OCI-LY7 (cell line): ENCODE measurements around the gene PSMA2. TPM values are rescaled to one million over a fixed set of nuclear protein-coding genes. Genes with fewer than 3 reads are reported as not detected.

Source experiments
- BruUV-seq: library from RNA; stranded (reverse); fragments of 400-500 nt; replicated peaks from 2 replicates; lab custom pipeline; 2021; lab: Mats Ljungman, UMichigan
- CTCF ChIA-PET: fragments of 300-600 bp; sonication (Branson Sonifier 250); formaldehyde crosslinking; loops from one replicate; lab custom pipeline; 2022; ENCODE audit warnings: antibody characterized with exemption; ENCODE audit not compliant: unreplicated experiment; lab: Charles Lee
- POLR2A ChIA-PET: fragments of 300-600 bp; sonication (Branson Sonifier 250); formaldehyde crosslinking; loops from one replicate; lab custom pipeline; 2022; ENCODE audit warnings: antibody characterized with exemption; lab: Charles Lee
- DNase-seq: peaks from one replicate; pipeline ENCODE4 v3.0.0-alpha.2; 2015; ENCODE audit warnings: low spot score
- H2AFZ ChIP-seq: fragments of 200-600 bp; sonication (generic), shearing (Covaris generic); 2 replicates; pipeline ENCODE4 v1.6.1; 2014; ENCODE audit warnings: mild to moderate bottlenecking, antibody characterized with exemption, low read length, moderate library complexity
- H3K27ac ChIP-seq: fragments of 200-600 bp; sonication (generic); 2 replicates; pipeline ENCODE4 v1.5.1; 2014; ENCODE audit warnings: mixed run types, low read depth, mild to moderate bottlenecking, moderate library complexity, low read length, inconsistent platforms; ENCODE audit not compliant: poor library complexity, severe bottlenecking
- H3K36me3 ChIP-seq: fragments of 200-600 bp; sonication (generic); 2 replicates; pipeline ENCODE4 v1.6.1; 2014; ENCODE audit warnings: mild to moderate bottlenecking, antibody characterized with exemption, low read length, moderate library complexity, mixed read lengths; ENCODE audit not compliant: insufficient read depth
- H3K4me1 ChIP-seq: fragments of 200-600 bp; sonication (generic); 2 replicates; pipeline ENCODE4 v1.5.1; 2014; ENCODE audit warnings: mild to moderate bottlenecking, low read length; ENCODE audit not compliant: insufficient read depth, poor library complexity, severe bottlenecking
- H3K4me2 ChIP-seq: fragments of 200-600 bp; sonication (generic); 2 replicates; pipeline ENCODE4 v1.6.1; 2014; ENCODE audit warnings: mild to moderate bottlenecking, low read length
- H3K4me3 ChIP-seq: fragments of 200-600 bp; sonication (generic); 2 replicates; pipeline ENCODE4 v1.5.1; 2014; ENCODE audit warnings: mild to moderate bottlenecking, low read depth, low read length; ENCODE audit not compliant: poor library complexity, severe bottlenecking
- H3K79me2 ChIP-seq: fragments of 200-600 bp; sonication (generic); 2 replicates; pipeline ENCODE4 v1.6.1; 2016; ENCODE audit warnings: low read depth, mild to moderate bottlenecking, low read length, moderate library complexity, mixed read lengths; ENCODE audit not compliant: insufficient read depth
- H3K9me2 ChIP-seq: fragments of 200-600 bp; sonication (generic); 2 replicates; pipeline ENCODE4 v1.6.1; 2016; ENCODE audit warnings: mild to moderate bottlenecking, low read length, mixed read lengths; ENCODE audit not compliant: insufficient read depth
- H3K9me3 ChIP-seq: fragments of 200-600 bp; sonication (generic); 2 replicates; pipeline ENCODE4 v1.6.1; 2014; ENCODE audit warnings: mild to moderate bottlenecking, mixed run types, low read length, mixed read lengths
- H4K20me1 ChIP-seq: fragments of 200-600 bp; sonication (generic); 2 replicates; pipeline ENCODE4 v1.6.1; 2014; ENCODE audit warnings: mild to moderate bottlenecking, antibody characterized with exemption, low read length, moderate library complexity, mixed read lengths; ENCODE audit not compliant: insufficient read depth
- CTCF ChIP-seq: fragments of 200-600 bp; sonication (generic); conservative IDR thresholded peaks from 2 replicates; pipeline ENCODE4 v1.5.1; 2014; ENCODE audit warnings: mild to moderate bottlenecking, antibody characterized with exemption, low read length, moderate library complexity, mixed read lengths
- EZH2phosphoT487 ChIP-seq: fragments of 200-600 bp; sonication (generic); IDR thresholded peaks from 2 replicates; pipeline ENCODE4 v1.6.1; 2018; ENCODE audit warnings: low read depth, borderline replicate concordance, mild to moderate bottlenecking, mixed run types, antibody characterized with exemption, low read length, moderate library complexity, mixed read lengths
- intact Hi-C: fragments of 100-400 bp; cut with micrococcal nuclease; formaldehyde crosslinking; loops from one replicate; pipeline ENCODE4 v1.10.0; 2022; ENCODE audit not compliant: unreplicated experiment
- total RNA-seq, 2 experiments: library from RNA; depleted of rRNA in 1 of 2; stranded (reverse); fragments of >200 nt in 1 of 2; shearing (Covaris generic) in 1 of 2; gene quantifications; 2 replicates each; pipeline ENCODE4 v1.2.3, GENCODE V29; 2014 to 2022

Gene PSMA2
- total RNA-seq, 2 experiments from 2014 or later, result 45.7 to 145 TPM

- Histone ChIP-seq H3K9me2 (no peaks in the 10 kb centered on the region), H3K4me2 (no peak overlapping the region), H3K4me1 (peaks cover 35% of the 10 kb centered on the region), H4K20me1 (peaks cover 27% of the 10 kb centered on the region), H3K79me2 (peaks cover 50% of the 10 kb centered on the region), H3K27ac (no peak overlapping the region), H3K36me3 (peaks cover 99% of the 10 kb centered on the region), H3K9me3 (no peaks in the 10 kb centered on the region), H3K4me3 (no peak overlapping the region), H2AFZ (no peak overlapping the region)
- no TSS peak for BruUV-seq
- no peak for DNase-seq
- ChIA-PET POLR2A (interaction anchor here (0.6 to 1.4 kb wide), 5 partner anchors 12 to 1078 kb away, joined by 3 to 8 read pairs (median 5); partner anchors contain the start of gene C7orf25), CTCF (no interaction called here)
- TF ChIP-seq CTCF (no peak), EZH2phosphoT487 (no peak)
- intact Hi-C loops, result no loop called here
Measured at GRCh38 chr7:42924223-42924838, 7.6 kb downstream of the PSMA2 start.

- Histone ChIP-seq H3K79me2 (peaks cover 29% of the 10 kb centered on the region), H2AFZ (no peak overlapping the region), H3K9me2 (no peaks in the 10 kb centered on the region), H3K4me2 (no peak overlapping the region), H3K4me1 (peaks cover 16% of the 10 kb centered on the region), H4K20me1 (0 out of 2 replicates have a peak, but pooled peaks cover 10% of the 10 kb centered on the region), H3K4me3 (no peak overlapping the region), H3K27ac (no peak overlapping the region), H3K9me3 (no peaks in the 10 kb centered on the region), H3K36me3 (peaks cover 97% of the 10 kb centered on the region)
- DNase-seq, result no peak
- ChIA-PET POLR2A (interaction anchor here (0.6 to 2.1 kb wide), 5 partner anchors 8 to 723 kb away, joined by 3 to 9 read pairs (median 4); partner anchors contain the start of genes C7orf25, MRPL32 and PSMA2), CTCF (no interaction called here)
- TF ChIP-seq CTCF (no peak), EZH2phosphoT487 (no peak)
- BruUV-seq, result no TSS peak
- intact Hi-C loops, result no loop called here
Measured at GRCh38 chr7:42922017-42922753, 9.8 kb downstream of the PSMA2 start.

DNA sequence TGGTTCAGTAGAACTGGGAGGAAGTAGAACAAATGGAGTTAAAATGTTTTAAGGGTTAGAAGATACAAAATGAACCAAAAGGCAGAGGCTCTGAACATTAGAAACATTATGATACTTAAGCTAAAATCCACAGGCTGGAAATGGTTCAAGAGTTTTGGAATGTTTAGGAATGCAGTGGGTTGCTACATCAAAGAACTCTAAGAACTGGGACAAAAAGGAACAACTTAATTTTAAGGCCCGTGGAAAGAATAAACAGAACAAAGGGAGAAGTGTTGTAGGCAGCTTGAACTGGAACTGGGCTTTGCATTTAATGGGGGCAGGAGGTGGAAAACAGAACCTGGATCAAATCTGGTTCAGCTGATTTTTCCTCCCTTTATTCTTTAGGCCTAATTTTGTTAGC, 16.6 kb downstream of the PSMA2 start:
- BruUV-seq, result no TSS peak
- Histone ChIP-seq H3K4me2 (no peak overlapping the region), H3K4me3 (no peak overlapping the region), H3K9me2 (no peaks in the 10 kb centered on the region), H2AFZ (no peak overlapping the region), H3K36me3 (peaks cover 70% of the 10 kb centered on the region), H3K9me3 (no peaks in the 10 kb centered on the region), H4K20me1 (peaks cover 7% of the 10 kb centered on the region; the same call in 1 of the 2 replicates), H3K79me2 (peaks cover 10% of the 10 kb centered on the region; the same call in 1 of the 2 replicates), H3K27ac (no peak overlapping the region), H3K4me1 (peaks cover 21% of the 10 kb centered on the region)
- CTCF ChIA-PET, result no interaction called here
- no peak for TF ChIP-seq EZH2phosphoT487
- no peak for TF ChIP-seq CTCF
- intact Hi-C loops, result no loop called here
- POLR2A ChIA-PET, result interaction anchor here (1.1 to 1.5 kb wide), 2 partner anchors 12 to 16 kb away, joined by 5 read pairs; partner anchors contain the start of genes MRPL32 and PSMA2
- no peak for DNase-seq
